Smooth muscle cell of trachea (primary cell): ENCODE measurements around the gene LCE3C. TPM values are rescaled to one million over a fixed set of nuclear protein-coding genes. Genes with fewer than 3 reads are reported as not detected.

ENCODE experiments used
- total RNA-seq: library from RNA; depleted of rRNA; stranded (reverse); fragments of >200 nt; gene quantifications from 2 replicates; pipeline ENCODE4 v1.2.1, GENCODE V29; 2014

Gene LCE3C, protein sequence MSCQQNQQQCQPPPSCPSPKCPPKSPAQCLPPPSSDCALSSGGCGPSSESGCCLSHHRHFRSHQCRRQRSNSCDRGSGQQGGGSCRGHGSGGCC
- total RNA-seq: not detected in 2 replicates

DNA sequence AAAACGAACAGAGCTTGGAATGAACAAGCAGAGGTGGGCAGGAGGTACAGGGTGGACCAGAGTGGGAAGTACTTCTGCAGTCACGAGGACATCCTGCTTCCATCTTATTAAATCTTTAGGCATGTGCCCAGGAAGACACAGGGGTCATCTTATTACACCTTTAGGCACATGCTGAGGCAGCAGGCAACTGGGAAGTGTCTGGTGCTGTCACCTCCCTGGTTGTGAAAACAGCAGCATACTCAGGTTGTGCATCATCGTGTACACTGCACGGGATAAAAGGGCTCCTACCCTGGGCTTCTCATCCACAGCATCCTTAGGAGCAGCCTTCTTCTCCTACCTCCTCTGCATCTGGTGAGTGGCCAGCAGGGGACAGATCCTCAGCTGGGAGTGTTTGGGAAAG is at the start of gene LCE3C:
LCE3C (plus strand) TSS at position 301 of the 400 bp plus-strand sequence. CDS start 498 bp downstream, outside the sequence.

DNA sequence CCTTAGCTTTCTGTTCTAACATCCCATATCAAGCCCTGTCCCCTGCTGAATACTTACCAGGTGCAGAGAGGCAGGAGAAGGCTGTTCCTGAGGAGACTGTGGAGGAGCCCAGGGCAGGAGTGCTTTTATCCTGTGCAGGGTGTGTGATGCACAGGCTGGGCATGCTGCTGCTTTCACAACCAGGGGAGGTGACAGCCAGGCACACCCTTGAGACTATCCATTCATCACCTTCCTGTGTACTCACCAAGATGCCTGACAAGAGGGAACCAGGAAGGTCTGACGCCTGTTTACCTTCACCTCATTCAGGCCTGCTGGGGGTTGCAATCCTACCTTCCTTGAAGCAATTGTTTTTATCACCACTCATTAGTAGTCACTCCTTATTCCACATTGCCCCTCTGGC is 33.4 kb upstream of the LCE3C start, which contains the start of gene LCE3E:
LCE3E (minus strand) TSS at position 100 of the 400 bp plus-strand sequence. CDS start 572 bp downstream, outside the sequence.

DNA sequence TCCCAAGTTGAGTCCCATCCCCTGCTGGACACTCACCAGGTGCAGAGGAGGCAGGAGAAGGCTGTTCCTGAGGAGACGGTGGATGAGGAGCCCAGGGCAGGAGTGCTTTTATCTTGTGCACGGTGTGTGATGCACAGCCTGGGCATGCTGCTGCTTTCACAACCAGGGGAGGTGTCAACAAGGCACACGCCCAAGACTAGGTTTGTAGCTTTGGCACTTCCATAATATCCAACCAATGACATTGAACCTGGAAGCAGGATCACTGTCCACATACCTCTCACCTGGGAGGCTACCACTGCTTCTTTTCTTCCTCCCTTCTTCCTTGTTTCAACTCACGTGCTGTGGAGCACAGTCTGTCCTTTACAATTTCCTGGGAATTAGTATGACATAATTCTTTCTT is 19.6 kb upstream of the LCE3C start, which contains the start of gene LCE3D:
LCE3D (minus strand) TSS at position 84 of the 400 bp plus-strand sequence. CDS start 580 bp downstream, outside the sequence.

DNA sequence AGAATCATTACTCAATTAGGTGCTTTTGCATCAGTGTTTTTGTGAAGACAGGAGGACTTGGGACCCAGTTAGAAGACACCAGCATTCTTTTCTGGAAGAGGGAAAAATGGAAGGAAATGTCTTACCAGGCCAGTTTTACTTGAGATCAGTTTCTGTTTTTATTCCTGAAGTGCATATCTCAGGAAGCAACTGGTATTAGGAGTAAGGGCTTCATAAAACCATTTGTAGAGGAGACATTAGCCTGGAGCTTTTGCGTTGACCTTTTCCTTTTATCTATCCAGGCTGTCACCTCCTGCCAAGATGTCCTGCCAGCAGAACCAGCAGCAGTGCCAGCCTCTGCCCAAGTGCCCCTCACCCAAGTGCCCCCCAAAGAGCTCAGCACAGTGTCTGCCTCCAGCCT is 13.5 kb downstream of the LCE3C start, which contains the start of gene LCE3B:
LCE3B (plus strand) TSS at position 301 of the 400 bp plus-strand sequence; CDS start at position 301, 0 bp downstream.

DNA sequence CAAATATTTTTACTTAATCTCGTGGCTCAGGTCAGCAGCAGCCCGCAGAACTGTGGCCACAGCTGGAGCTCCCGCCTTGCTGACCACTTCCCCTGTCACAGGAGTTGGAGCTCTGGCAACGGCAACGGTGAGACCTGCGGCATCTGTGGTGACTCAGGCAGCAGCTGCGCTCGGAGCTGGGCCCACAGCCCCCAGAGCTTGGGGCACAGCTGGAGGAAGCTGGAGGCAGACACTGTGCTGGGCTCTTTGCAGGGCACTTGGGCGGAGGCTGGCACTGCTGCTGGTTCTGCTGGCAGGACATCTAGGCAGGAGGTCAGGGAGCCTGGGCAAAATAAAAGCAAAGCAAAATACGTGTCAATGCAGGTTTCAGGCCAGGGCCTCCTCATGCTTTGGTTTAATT is 22.8 kb downstream of the LCE3C start, which contains the start of gene LCE3A:
LCE3A (minus strand) TSS at position 301 of the 400 bp plus-strand sequence; CDS start at position 301, 0 bp downstream.

Other genes starting within 250 kb of the LCE3C start
- gene FLG2, start 240.2 kb upstream of the LCE3C start, total RNA-seq: not detected in 2 replicates
- not detected in 2 replicates for gene CRNN, start 186.0 kb upstream of the LCE3C start, total RNA-seq
- not detected in 2 replicates for gene LCE5A, start 89.4 kb upstream of the LCE3C start, total RNA-seq
- not detected in 2 replicates for gene CRCT1, start 85.8 kb upstream of the LCE3C start, total RNA-seq
- gene LCE3E, start 33.5 kb upstream of the LCE3C start, total RNA-seq: not detected in 2 replicates
- gene LCE3D, start 19.7 kb upstream of the LCE3C start, total RNA-seq: not detected in 2 replicates
- gene LCE3B, start 13.6 kb downstream of the LCE3C start, total RNA-seq: not detected in 2 replicates
- gene LCE3A, start 22.9 kb downstream of the LCE3C start, total RNA-seq: not detected in 2 replicates
- gene LCE2D, start 63.1 kb downstream of the LCE3C start, total RNA-seq: not detected in 2 replicates
- not detected in 2 replicates for gene LCE2C, start 75.0 kb downstream of the LCE3C start, total RNA-seq
- not detected in 2 replicates for gene LCE2B, start 85.9 kb downstream of the LCE3C start, total RNA-seq
- gene LCE2A, start 98.1 kb downstream of the LCE3C start, total RNA-seq: not detected in 2 replicates
- not detected in 2 replicates for gene LCE4A, start 107.9 kb downstream of the LCE3C start, total RNA-seq
- not detected in 2 replicates for gene KPRP, start 157.8 kb downstream of the LCE3C start, total RNA-seq
- gene LCE1F, start 174.9 kb downstream of the LCE3C start, total RNA-seq: not detected in 2 replicates
- gene LCE1E, start 186.0 kb downstream of the LCE3C start, total RNA-seq: not detected in 2 replicates
- not detected in 2 replicates for gene LCE1D, start 196.5 kb downstream of the LCE3C start, total RNA-seq
- gene LCE1C, start 206.4 kb downstream of the LCE3C start, total RNA-seq: not detected in 2 replicates
- gene LCE1B, start 211.7 kb downstream of the LCE3C start, total RNA-seq: not detected in 2 replicates
- gene LCE1A, start 227.2 kb downstream of the LCE3C start, total RNA-seq: not detected in 2 replicates
- gene LCE6A, start 242.6 kb downstream of the LCE3C start, total RNA-seq: not detected in 2 replicates